SU-DHL-6 (cell line): ENCODE measurements around the gene GARIN5B.
"Not testable (repeated sequence)": the region's sequence is repeated elsewhere in the genome, so short reads cannot be mapped to it uniquely, and the experiment has no call there.

ENCODE experiments used
- H2AFZ ChIP-seq: fragments of 200-600 bp; sonication (generic); 2 replicates; pipeline ENCODE4 v1.6.1; 2014; ENCODE audit warnings: low read depth, mild to moderate bottlenecking, moderate library complexity, mixed read lengths, antibody characterized with exemption, low read length; ENCODE audit not compliant: severe bottlenecking
- H3F3A ChIP-seq: fragments of 200-600 bp; shearing (Covaris generic); 2 replicates; pipeline ENCODE4 v1.6.0; 2016; ENCODE audit warnings: antibody characterized with exemption, mild to moderate bottlenecking; ENCODE audit not compliant: insufficient read depth
- H3K27ac ChIP-seq: fragments of 200-600 bp; sonication (generic); 2 replicates; pipeline ENCODE4 v1.5.1; 2016; ENCODE audit warnings: low read depth, mild to moderate bottlenecking, low read length, moderate library complexity, mixed read lengths
- H3K27me3 ChIP-seq: fragments of 200-600 bp; sonication (generic), shearing (Covaris generic); 2 replicates; pipeline ENCODE4 v1.6.0; 2014; ENCODE audit warnings: mild to moderate bottlenecking, low read length
- H3K36me3 ChIP-seq: fragments of 200-600 bp; sonication (generic); 2 replicates; pipeline ENCODE4 v1.6.1; 2014; ENCODE audit warnings: mild to moderate bottlenecking, low read length, mixed read lengths
- H3K4me2 ChIP-seq: fragments of 300-600, 200-600 bp; shearing (Covaris generic), sonication (generic); 2 replicates; pipeline ENCODE4 v1.6.0; 2014; ENCODE audit warnings: low read length, low read depth, mild to moderate bottlenecking; ENCODE audit not compliant: poor library complexity, severe bottlenecking
- H3K4me3 ChIP-seq: fragments of 200-600 bp; sonication (generic); 2 replicates; pipeline ENCODE4 v1.5.1; 2014; ENCODE audit warnings: antibody characterized with exemption, low read length, mild to moderate bottlenecking, mixed read lengths; ENCODE audit not compliant: insufficient read depth, poor library complexity, severe bottlenecking
- H3K79me2 ChIP-seq: fragments of 200-600 bp; sonication (generic); 2 replicates; pipeline ENCODE4 v1.6.1; 2014; ENCODE audit warnings: mild to moderate bottlenecking, low read length, moderate library complexity; ENCODE audit not compliant: insufficient read depth
- H3K9ac ChIP-seq: fragments of 200-600 bp; sonication (generic); 2 replicates; pipeline ENCODE4 v1.7.0; 2014; ENCODE audit warnings: mild to moderate bottlenecking, low read length
- H3K9me2 ChIP-seq: fragments of 200-600 bp; sonication (generic); replicated peaks from 2 replicates; pipeline ENCODE4 v1.6.1; 2014; ENCODE audit warnings: low read length; ENCODE audit not compliant: insufficient read depth
- H3K9me3 ChIP-seq: fragments of 200-600 bp; sonication (generic); 2 replicates; pipeline ENCODE4 v1.6.1; 2014; ENCODE audit warnings: low read length, mixed read lengths; ENCODE audit not compliant: insufficient read depth
- H4K20me1 ChIP-seq: fragments of 200-600 bp; sonication (generic); 2 replicates; pipeline ENCODE4 v1.6.1; 2014; ENCODE audit warnings: low read depth, mild to moderate bottlenecking, antibody characterized with exemption, low read length, moderate library complexity, mixed read lengths
- CTCF ChIP-seq: fragments of 200-600 bp; sonication (generic); IDR thresholded peaks from one replicate; pipeline ENCODE4 v1.5.1; 2017; ENCODE audit warnings: antibody characterized with exemption, mild to moderate bottlenecking, low read length, moderate library complexity; ENCODE audit not compliant: insufficient read depth, poor library complexity, severe bottlenecking
- EZH2phosphoT487 ChIP-seq: fragments of 200-600 bp; sonication (generic), shearing (Covaris generic); conservative IDR thresholded peaks from 2 replicates; pipeline ENCODE4 v1.6.1; 2018; ENCODE audit warnings: mild to moderate bottlenecking, antibody characterized with exemption, low read length, moderate library complexity, mixed read lengths

GARIN5B gene

GRCh38 chr19:55362990-55363716, at the start of gene GARIN5B:
GARIN5B (minus strand) TSS chr19:55363260; CDS start chr19:55363066, 194 bp downstream.
- Histone ChIP-seq H3K4me2 (no peak within 1 kb of the TSS), H4K20me1 (no peaks in the 10 kb centered on the region), H3K4me3 (no peak within 1 kb of the TSS), H2AFZ (no peak within 1 kb of the TSS), H3K9me2 (no peaks in the 10 kb centered on the region), H3K27me3 (no peaks in the 10 kb centered on the region), H3K27ac (no peak within 1 kb of the TSS), H3F3A (no peaks in the 10 kb centered on the region), H3K79me2 (no peaks in the 10 kb centered on the region), H3K9me3 (no peaks in the 10 kb centered on the region), H3K36me3 (no peaks in the 10 kb centered on the region), H3K9ac (no peak within 1 kb of the TSS)
- no peak for TF ChIP-seq CTCF
- TF ChIP-seq EZH2phosphoT487, result no peak

GRCh38 chr19:55410168-55410567, 47.1 kb upstream of the GARIN5B start:
- 0 out of 2 replicates have a peak, but pooled peaks cover 4% of the 10 kb centered on the region for H3K27me3 ChIP-seq
- no peaks in the 10 kb centered on the region; the same call in 1 of the 2 replicates for H3F3A ChIP-seq
- H3K9me3 ChIP-seq, result no peaks in the 10 kb centered on the region
- H3K4me2 ChIP-seq, result no peak overlapping the region
- H3K9ac ChIP-seq, result no peak overlapping the region
- H3K79me2 ChIP-seq, result peaks cover 22% of the 10 kb centered on the region
- no peak overlapping the region for H3K4me3 ChIP-seq
- no peak overlapping the region for H3K27ac ChIP-seq
- H3K9me2 ChIP-seq, result no peaks in the 10 kb centered on the region
- TF ChIP-seq CTCF, result no peak
- no peak for TF ChIP-seq EZH2phosphoT487
- peaks cover 12% of the 10 kb centered on the region for H4K20me1 ChIP-seq
- peaks cover 15% of the 10 kb centered on the region for H3K36me3 ChIP-seq
- no peak overlapping the region for H2AFZ ChIP-seq

GRCh38 chr19:55409179-55409578, 46.1 kb upstream of the GARIN5B start:
- H3K4me2 ChIP-seq, result not testable (repeated sequence)

GRCh38 chr19:55408533-55408872, 45.4 kb upstream of the GARIN5B start:
- Histone ChIP-seq H3K4me3 (peak overlapping the region; percentile 31), H3K9me2 (no peaks in the 10 kb centered on the region)

More at GRCh38 chr19:55409179-55409578, 46.1 kb upstream of the GARIN5B start:
- not testable (repeated sequence) for H3K9ac ChIP-seq, H2AFZ ChIP-seq, H3K9me2 ChIP-seq, H3K9me3 ChIP-seq, H3K27me3 ChIP-seq, H3K27ac ChIP-seq, H3F3A ChIP-seq, H3K4me3 ChIP-seq
- peaks cover 12% of the 10 kb centered on the region for H4K20me1 ChIP-seq
- H3K79me2 ChIP-seq, result peaks cover 22% of the 10 kb centered on the region
- peaks cover 19% of the 10 kb centered on the region for H3K36me3 ChIP-seq

More at GRCh38 chr19:55408533-55408872, 45.4 kb upstream of the GARIN5B start:
- H3K4me2 ChIP-seq, result peak overlapping the region; percentile 60
- peaks cover 22% of the 10 kb centered on the region for H3K79me2 ChIP-seq
- H4K20me1 ChIP-seq, result peaks cover 15% of the 10 kb centered on the region
- peak overlapping the region; percentile 23; the same call in 1 of the 2 replicates for H3K9ac ChIP-seq
- H3K27me3 ChIP-seq, result 0 out of 2 replicates have a peak, but pooled peaks cover 4% of the 10 kb centered on the region
- TF ChIP-seq EZH2phosphoT487 (no peak), CTCF (no peak)
- H3F3A ChIP-seq, result peaks cover under 1% of the 10 kb centered on the region; the same call in 1 of the 2 replicates
- H3K36me3 ChIP-seq, result peaks cover 23% of the 10 kb centered on the region
- H2AFZ ChIP-seq, result peak overlapping the region; percentile 49
- no peaks in the 10 kb centered on the region for H3K9me3 ChIP-seq
- H3K27ac ChIP-seq, result peak overlapping the region; percentile 97
